Hepatocyte (in vitro differentiated cells): Measurements from ENCODE around the gene RBM23.

Experiments
- EZH2 ChIP-seq: fragments of 200-600 bp; sonication (generic); IDR thresholded peaks from 2 replicates; pipeline ENCODE4 v1.6.1; 2016; ENCODE audit warnings: antibody characterized with exemption, mild to moderate bottlenecking, borderline replicate concordance
- EZH2phosphoT487 ChIP-seq: fragments of 200-600 bp; sonication (generic); IDR thresholded peaks from one replicate; pipeline ENCODE4 v1.6.1; 2018; ENCODE audit warnings: antibody characterized with exemption, mild to moderate bottlenecking, low read depth, moderate library complexity; ENCODE audit not compliant: unreplicated experiment, severe bottlenecking
- TF ChIP-seq, protein P1 (sequence below): fragments of 200-600 bp; sonication (generic); IDR thresholded peaks from 2 replicates; pipeline ENCODE4 v1.5.1; 2016; ENCODE audit warnings: antibody characterized with exemption, mild to moderate bottlenecking; ENCODE audit not compliant: poor library complexity

DNA sequence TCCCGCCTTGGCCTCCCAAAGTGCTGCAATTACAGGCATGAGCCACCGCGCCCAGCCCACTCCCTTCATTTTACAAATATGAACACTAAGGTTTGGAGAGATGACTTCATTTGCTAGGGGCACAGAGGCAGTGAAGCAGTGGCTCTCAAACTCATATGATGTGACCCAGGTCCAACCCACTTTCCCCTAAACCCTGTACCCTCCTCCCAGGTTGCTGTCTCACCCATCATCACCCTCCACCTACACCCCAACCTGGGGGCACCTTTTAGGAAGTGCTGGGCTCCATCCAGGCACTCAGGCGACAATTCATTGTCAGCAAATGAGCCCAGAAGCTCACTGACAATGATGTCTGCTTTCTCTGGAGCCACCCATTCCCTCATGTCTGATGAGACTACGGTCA lies 4.8 kb upstream of the RBM23 start:
- TF ChIP-seq, protein P1, sequence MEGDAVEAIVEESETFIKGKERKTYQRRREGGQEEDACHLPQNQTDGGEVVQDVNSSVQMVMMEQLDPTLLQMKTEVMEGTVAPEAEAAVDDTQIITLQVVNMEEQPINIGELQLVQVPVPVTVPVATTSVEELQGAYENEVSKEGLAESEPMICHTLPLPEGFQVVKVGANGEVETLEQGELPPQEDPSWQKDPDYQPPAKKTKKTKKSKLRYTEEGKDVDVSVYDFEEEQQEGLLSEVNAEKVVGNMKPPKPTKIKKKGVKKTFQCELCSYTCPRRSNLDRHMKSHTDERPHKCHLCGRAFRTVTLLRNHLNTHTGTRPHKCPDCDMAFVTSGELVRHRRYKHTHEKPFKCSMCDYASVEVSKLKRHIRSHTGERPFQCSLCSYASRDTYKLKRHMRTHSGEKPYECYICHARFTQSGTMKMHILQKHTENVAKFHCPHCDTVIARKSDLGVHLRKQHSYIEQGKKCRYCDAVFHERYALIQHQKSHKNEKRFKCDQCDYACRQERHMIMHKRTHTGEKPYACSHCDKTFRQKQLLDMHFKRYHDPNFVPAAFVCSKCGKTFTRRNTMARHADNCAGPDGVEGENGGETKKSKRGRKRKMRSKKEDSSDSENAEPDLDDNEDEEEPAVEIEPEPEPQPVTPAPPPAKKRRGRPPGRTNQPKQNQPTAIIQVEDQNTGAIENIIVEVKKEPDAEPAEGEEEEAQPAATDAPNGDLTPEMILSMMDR, result no peak
- TF ChIP-seq EZH2, result no peak
- no peak for TF ChIP-seq EZH2phosphoT487
